Measurements from ENCODE around the gene IVNS1ABP.
"Not testable (repeated sequence)": the region's sequence is repeated elsewhere in the genome, so short reads cannot be mapped to it uniquely, and the experiment has no call there.

Gene IVNS1ABP

DNA sequence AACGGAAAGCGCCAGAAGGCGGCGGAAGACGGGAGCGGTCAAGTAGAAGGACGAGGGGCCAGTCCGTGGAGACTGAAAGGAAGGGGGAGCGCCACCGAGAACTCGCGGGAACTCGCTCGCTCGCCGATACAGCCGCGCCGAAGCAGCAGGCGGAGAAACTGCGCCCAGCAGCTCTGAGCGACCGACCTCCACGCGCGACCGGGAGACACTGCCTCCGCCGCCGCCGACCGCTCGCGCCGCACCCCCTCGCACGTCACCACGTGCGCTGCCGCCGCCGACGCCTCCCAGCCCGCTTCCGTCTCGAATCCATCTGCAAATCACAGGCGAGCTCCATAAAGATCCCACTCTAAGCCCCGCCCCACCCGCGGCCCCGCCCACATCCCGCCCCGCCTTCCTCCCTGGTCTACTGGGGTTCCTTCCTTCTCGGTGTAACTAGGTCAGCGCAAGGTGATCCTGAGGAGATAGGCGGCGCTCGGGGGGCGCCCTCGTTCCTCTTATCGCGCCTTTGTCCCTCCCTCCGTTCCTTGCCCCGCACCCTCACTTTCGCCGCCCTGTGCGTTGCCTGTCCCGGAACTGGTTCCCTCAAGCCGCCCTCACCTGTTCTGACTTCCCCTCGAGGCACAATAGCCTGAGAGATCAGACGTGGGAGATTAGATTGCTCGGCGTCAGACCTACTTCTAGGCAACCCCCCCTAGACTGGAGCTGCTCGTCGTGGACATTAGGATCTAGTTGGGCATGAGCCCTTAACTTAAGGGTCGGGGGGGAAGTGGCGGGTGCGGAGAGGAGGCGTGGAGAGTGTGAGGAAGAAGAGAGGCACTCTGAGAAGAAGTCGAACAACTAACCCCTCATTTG, at the start of gene IVNS1ABP:
TSS of gene IVNS1ABP (minus strand) at position 210 of the 852 bp plus-strand sequence. CDS start 7,750 bp downstream, outside the sequence.
- DNase-seq (ENCODE audit: low read depth in 2 of 3, low spot score in 1 of 3), result peak; percentile 90 to 91 (median 91)

DNA sequence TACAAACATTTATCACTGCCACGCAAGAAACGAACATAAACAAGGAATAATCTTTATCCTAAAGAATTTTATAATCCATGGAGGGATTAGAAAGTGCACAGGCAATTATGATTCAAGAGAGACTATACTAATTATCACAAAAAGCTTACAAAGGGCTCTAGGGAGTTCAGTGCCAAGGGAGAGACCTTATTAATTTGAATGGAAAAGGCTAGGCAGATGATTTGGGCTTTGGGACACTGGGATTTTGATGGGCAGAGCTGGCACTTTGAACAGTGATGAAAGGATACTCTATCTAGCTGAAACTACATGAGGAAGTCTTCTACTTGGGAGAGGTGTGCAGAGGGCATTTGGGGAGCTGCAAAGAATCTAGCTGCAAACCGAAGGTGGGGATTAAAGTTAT, 48.9 kb upstream of the IVNS1ABP start:
- no peak for DNase-seq (ENCODE audit: low read depth in 2 of 3, low spot score in 1 of 3)

DNA sequence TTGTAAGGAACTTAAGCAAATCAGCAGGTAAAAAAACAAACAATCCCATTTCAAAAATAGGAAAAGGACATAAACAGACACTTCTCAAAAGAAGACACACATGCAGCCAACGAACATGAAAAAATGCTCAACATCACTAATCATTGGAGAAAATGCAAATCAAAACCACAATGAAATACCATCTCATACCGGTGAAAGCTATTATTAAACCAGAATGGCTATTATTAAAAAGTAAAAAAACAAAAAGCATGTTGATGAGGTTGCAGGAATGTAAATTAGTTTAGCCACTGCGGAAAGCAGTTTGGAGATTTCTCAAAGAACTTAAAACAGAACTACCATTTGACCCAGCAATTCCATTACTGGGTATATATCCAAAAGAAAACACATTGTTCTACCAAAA, 47.5 kb upstream of the IVNS1ABP start:
- not testable (repeated sequence) for DNase-seq (ENCODE audit: low read depth in 2 of 3, low spot score in 1 of 3)

DNA sequence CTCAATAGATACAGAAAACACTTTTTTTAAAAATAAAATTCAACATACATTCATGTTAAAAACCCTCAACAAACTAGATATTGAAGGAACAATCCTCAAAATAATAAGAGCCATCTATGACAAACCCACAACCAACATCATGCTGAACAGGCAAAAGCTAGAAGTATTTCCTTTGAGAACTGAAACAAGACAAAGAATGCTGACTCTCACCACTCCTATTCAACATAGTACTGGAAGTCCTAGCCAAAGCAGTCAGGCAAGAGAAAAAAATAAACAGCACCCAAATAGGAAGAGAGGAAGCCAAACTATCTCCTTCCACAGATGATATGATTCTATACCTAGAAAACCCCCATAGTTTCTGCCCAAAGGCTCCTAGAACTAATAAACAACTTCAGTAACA, 46.2 kb upstream of the IVNS1ABP start:
- no peak for DNase-seq (ENCODE audit: low read depth in 2 of 3, low spot score in 1 of 3)

DNA sequence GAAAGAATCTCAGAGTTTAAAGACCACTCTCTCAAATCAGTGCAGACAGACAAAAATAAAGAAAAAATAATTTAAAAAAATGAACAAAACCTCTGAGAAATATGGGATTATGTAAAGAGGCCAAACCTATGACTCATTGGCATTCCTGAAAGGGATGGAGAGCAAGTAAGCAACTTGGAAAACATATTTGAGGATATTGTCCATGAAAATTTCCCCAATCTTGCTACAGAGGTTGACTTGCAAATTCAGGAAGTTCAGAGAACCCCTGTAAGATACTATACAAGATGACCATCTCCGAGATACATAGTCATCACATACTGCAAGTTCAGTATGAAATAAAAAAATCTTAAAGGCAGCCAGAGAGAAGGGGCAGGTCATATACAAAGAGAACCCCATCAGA, 43.7 kb upstream of the IVNS1ABP start:
- DNase-seq (ENCODE audit: low read depth in 2 of 3, low spot score in 1 of 3), result no peak

DNA sequence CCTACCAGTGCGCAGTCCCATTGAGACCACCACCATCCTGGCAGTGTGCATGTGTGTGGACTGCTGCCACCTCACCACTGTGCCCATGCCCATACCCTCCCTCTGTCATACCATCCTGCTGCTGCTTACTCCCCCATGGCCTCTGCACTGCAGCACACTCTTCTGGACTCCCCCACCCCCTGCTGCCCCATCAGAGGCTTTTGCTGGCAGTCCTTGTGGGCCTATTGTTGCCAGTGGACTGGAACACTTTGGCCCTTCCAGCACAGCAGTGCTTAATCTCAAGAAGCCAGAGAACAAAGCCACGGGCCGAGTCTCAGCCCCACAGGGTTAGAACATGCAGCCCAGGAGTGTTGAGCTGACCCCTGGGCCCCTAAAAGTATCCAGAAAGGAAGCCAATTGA, 41.9 kb upstream of the IVNS1ABP start:
- no peak for DNase-seq (ENCODE audit: low read depth in 2 of 3, low spot score in 1 of 3)

DNA sequence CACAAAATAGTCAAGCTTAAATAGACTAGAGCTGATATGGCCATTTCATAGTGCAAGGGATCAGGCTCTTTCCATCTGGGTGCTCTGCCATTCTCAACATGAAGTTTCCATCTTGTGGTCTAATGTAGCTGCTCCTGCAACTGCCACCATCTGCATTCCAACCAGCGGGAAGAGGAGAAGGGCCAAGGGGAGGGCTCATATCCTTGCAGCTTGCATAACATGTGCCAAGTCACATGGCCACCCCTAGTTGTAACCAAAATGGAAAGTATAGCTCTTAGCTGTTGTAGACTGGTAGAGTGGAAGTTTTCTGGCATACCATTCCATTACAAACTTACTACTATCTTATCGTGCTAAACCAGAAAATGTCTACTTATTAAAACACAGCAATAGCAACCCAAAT, 38.9 kb upstream of the IVNS1ABP start:
- DNase-seq (ENCODE audit: low read depth in 2 of 3, low spot score in 1 of 3), result no peak

DNA sequence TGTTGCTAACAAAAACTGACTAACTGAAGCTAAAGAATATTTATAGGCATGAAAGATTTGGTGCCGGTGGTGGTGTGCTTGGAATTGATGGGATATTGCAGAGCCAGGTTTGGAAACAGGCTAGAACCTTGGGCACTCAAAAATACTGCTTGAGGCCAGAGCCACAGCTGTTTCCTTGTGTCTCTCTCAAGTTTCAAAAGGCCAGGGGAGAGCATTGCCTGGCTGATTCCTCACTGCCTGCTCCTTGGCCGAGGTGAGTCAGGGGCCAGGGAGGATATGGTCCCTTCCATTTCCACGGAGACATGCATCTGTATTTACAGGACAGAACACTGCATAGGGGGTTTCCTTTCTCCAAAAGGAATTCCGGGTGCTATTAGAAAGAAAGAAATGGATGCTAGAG, 36.1 kb upstream of the IVNS1ABP start:
- DNase-seq (ENCODE audit: low read depth in 2 of 3, low spot score in 1 of 3), result no peak

DNA sequence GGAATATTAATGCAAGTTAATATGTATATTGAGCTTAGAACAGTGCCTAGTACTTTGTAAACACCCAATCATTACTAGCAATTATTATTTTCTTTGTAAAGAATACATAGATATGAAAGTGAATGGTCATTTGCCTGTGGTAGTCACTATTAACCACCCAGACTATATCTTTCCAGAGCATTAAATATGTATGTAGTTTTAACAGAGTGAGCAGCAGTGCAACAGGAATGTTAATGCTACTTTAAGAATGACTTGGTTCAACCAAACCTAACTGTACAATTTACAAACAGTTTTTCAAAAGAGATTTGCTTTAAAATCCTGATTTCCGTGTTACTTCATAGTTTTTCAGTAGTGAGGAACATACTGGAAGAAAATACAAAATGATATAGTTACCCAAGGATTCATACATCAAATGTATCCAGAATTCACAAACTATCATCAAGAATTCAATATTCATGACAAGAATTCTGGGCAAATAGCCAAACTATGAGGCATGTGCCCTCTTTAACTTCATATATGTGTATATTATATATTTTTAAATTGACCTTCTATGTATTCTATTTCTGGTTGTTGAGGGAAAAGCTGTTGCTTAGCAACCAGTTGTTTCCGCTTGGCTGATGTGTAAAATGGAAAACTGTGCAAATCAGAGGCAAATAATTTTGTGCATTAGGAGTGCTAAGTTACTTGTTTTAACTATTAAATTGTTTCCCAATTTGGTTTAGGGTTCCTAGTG, 34.9 kb upstream of the IVNS1ABP start:
- DNase-seq (ENCODE audit: low read depth in 2 of 3, low spot score in 1 of 3), result no peak

DNA sequence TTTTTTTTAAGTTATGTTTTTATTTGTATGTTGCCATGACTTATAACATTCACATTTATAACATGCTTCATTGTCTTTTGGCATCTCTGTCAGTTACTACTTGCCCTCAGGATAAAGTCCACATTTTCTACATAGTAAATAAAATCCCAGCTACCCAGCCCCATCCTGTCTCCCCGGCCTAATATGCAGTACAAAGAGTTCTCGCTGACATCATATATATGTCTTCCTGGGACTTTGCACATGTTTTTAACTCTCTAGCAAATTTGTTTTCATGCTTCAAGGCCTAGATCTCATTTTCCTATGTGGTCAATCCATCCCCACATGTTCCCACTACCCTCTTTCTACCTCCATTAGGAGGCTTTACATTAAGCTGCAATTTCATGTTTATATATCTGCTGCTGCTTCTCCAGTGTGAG, 33.0 kb upstream of the IVNS1ABP start:
- DNase-seq (ENCODE audit: low read depth in 2 of 3, low spot score in 1 of 3), result no peak

DNA sequence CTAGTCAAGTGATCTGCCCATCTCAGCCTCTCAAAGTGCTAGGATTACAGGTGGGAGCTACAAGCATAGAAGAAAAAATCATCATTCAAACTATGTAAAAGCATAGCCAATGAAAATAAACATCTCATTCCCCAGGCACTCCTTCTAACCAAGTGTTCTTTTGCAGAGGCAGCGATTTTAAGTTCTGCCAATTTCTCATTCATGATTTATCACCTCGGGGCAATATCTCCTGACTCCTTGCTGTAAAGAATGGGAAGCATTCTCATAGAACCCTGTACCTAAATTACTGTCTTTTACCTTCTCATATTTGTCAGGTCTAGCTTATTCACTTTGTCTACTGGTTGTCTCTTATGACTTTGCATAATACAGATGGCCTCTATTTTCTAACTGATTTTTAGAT, 32.5 kb upstream of the IVNS1ABP start:
- DNase-seq (ENCODE audit: low read depth in 2 of 3, low spot score in 1 of 3), result no peak

DNA sequence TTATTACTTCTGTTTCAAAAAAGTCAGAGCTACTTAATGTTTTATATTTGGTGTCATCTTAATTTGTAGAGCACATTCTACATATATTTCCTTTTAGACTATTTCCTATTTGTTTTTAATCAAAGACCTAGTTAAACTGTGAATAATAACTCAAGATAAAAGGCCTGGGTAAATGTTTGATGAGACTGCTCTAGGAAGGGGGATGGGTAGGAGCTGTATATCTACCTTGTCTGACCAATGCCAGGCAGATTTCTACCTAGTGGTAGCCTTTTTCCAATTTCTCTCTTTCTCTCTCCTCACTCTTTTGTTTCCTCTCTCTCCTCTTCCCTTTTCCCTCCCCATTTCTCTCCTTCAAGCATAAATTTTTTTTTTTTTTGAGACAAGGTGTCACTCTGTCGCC, 31.9 kb upstream of the IVNS1ABP start:
- no peak for DNase-seq (ENCODE audit: low read depth in 2 of 3, low spot score in 1 of 3)

DNA sequence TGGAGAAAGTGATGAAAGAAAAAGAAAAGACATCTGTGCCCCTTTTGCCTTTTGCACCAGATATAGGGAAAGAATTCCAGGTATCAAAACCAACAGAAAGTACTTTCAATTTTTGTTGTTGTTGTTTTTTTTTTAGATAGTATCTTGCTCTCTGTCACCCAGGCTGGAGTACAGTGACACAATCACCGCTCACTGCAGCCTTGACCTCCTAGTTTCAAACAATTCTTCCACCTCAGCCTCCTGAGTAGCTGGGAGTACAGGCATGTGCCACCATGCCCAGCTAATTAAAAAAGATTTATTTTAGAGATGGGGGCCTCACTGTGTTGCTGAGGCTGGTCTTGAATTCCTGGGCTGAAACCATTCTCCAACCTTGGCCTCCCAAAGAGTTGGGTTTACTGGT, 31.3 kb upstream of the IVNS1ABP start:
- no peak for DNase-seq (ENCODE audit: low read depth in 2 of 3, low spot score in 1 of 3)

DNA sequence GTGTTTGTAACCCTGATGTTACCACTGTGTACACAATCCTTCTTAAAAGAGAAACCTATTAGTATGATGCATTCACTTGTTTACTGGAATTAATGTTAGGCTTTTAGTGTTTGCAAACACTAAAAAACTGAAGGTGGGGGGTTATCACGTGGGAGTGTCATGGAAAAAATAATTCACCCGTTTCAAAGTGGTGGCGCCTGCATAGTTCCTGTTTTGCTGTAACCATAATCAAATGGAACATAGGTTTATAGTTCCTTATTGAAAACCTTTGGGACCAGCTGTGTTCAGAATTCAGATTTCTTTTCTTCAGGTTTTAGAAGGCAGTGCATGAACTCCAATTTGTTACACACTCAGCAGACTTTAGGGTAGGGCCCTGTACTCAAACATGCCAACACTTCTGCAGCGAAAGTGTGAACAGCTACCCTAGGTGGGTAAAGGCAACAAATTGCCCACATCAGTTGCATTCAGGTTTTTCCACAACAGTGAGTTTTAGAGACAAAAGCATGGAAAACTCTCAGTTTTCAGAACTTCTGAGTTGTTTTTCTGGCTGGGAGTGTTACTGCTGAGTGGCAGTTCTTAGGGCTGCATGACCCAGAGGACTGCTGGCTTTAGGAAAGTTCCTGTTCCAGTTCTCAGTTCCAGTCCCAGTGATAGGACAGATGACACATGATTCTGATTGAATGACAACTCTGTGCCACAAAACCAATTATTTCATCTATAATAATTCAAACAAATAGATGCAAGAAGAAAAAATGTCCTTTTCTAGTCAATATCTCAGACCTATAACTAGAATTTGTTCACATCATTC, 29.1 kb upstream of the IVNS1ABP start:
- DNase-seq (ENCODE audit: low read depth in 2 of 3, low spot score in 1 of 3), result no peak

DNA sequence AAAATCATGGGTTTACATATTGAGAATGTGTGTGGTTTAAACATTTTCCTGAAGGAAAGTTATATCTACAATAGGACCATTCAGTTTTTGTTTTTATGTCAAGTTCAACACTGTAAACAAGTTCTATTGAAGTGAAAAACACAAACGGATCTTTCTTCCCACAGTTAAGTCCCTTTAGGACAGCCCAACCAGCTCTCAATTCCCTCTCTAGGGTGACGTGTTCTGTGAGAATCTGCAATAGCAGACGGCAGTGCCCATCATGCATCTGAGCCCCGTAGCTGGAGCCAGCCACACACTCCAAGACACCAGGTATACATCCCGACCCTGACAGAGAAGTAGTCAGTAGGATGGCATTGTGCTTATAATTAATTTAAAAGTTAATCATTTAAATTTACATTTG, 26.3 kb upstream of the IVNS1ABP start:
- no peak for DNase-seq (ENCODE audit: low read depth in 2 of 3, low spot score in 1 of 3)

DNA sequence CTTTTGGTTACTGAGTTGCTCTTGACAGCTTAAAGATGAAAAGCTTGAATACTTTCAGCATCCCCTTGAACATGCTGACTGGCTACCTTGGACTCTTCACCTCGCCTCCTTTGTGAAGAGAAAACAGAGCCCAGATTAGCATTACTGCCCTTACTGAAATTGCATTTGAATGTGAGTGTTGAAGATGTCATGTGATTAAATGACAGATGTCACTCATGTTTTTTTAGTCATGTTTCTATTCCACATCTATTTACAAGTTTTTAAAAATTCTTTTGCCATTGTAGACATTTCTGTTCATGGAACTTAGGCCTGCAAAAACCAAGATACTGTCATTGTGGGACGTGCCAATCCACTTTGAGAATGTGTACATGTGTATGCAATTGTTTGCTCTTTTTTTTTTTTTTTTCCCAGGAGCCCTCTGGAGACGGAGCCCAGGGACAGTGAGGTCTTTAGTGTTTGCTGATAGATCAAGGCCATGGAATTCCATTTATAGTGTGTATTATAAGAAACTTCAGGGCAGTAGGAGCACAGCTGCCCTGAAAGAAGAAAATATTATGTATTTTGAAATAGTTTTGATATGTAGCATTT, 25.7 kb upstream of the IVNS1ABP start:
- no peak for DNase-seq (ENCODE audit: low read depth in 2 of 3, low spot score in 1 of 3)

DNA sequence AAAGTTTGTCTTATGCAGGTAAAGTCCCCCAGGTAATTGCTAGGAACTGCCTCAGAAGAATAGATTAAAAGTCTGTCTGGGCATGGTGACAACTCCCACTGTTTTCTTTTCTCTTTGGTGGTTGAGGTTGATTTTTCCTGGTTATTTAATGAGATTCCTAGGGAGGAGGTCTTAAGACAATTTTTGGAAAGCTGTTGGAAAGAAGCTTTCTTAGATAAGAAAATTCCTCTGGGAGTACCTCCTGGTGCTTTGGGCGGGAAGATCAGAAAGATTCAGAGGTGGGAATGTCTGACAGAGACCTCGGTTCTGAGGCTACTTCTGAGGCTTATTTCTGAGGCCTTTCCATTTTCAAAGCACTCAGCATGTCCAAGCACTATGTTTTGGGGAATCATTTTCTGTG, 25.0 kb upstream of the IVNS1ABP start:
- DNase-seq (ENCODE audit: low read depth in 2 of 3, low spot score in 1 of 3), result no peak

DNA sequence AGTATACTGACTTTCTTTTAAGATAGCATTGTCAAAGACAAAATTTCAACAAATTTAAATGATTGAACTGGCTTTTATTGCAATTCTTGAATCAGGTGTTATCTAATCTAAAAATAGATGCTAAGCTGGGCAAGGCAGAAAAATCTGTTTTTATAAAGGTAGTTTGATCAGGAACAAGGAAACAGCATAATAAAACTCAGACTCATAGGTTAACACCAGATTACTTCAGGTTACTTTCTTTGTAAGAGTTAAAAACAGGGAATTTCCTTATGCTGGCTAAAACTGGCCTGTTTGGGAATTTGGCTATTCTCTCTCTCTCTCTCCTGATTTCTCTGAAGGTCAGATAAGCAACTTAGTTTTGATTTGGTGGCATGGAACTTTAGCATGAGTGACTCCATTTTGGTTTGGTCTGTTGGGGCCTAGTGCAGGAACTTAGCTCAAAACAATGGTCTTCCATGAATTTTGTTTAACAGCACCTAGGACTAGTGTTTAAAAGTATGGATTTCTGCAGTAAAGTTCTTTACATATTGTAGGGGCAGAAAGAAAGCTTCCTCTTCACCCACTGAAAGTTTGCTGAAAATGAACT, 24.2 kb upstream of the IVNS1ABP start:
- DNase-seq (ENCODE audit: low read depth in 2 of 3, low spot score in 1 of 3), result no peak

DNA sequence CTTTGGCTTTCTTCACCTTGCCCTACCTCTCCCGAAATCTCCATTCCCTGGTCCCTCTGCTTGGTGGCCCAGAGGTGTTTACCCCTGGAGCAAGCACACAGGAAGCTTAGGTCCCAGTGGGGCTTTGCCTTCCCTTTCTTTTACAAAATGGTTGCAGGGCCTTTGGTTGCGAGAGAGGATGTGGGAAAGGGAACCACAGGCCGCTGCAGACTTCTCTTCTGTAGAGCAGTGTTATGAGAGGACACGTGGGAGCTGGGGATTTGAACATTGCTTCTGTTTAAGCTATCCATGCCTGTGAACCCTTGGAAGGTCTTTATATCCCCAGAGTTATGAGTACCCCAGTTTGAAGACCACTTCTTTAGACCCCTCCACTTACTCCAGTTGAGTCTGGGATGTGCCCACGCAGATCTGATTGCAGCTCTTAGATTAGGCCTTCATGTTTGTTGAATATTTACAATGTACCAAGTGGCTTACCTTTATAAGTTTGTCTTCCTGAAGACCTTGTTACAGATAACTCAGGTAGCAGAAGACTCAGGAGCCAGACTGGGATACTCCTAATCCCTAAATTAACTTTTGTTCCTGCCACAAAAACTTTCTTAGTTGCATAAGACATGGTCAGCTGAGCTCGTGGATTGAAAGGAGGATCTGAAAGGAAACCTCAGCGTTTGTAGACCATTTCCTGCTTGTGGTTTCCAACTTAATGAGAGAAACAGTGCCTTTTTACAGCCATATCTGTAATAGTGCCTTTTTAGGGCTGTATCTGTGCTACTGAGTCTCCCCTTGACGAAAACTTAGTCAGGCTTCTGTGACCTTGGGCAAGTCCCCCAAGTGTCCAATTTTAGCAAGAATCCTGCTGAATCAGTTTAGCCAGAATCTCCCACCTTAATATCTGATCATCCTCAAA, 21.9 kb upstream of the IVNS1ABP start:
- peak; percentile 3 to 15 (median 5) for DNase-seq (ENCODE audit: low read depth in 2 of 3, low spot score in 1 of 3)

DNA sequence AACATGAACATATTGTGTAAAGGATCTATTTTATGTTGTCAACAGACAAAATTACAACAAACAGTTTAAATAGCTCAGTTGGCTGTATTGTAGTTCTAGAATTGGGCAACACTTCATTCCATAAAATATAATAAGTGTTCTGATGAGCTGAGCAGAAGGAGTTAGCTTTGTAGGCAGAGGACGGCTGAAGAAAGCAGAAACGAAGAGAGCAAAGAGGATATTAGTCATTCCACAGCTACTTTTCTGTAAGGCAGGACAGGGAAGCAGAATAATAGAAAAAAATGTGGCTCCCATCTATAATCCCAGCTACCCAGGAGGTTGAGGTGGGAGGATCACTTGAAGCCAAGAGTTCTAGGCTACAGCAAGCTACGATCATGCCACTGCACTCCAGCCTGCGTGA, 20.2 kb upstream of the IVNS1ABP start:
- no peak for DNase-seq (ENCODE audit: low read depth in 2 of 3, low spot score in 1 of 3)
